Ishikawa (cell line): Measurements from ENCODE around the gene SIAH2.

Experiments
- CEBPB ChIP-seq: IDR thresholded peaks from 2 replicates; pipeline ENCODE4 v1.6.1; 2012
- CREB1 ChIP-seq: IDR thresholded peaks from 2 replicates; pipeline ENCODE4 v1.6.1; 2012; ENCODE audit warnings: low read depth
- EGR1 ChIP-seq: IDR thresholded peaks from 2 replicates; pipeline ENCODE4 v1.6.1; 2012
- EP300 ChIP-seq: IDR thresholded peaks from 2 replicates; pipeline ENCODE4 v1.6.1; 2012; ENCODE audit warnings: borderline replicate concordance
- FOXM1 ChIP-seq: IDR thresholded peaks from 2 replicates; pipeline ENCODE4 v1.6.1; 2012; ENCODE audit warnings: low read depth, borderline replicate concordance
- NFIC ChIP-seq: IDR thresholded peaks from 2 replicates; pipeline ENCODE4 v1.6.1; 2012
- RAD21 ChIP-seq: IDR thresholded peaks from 2 replicates; pipeline ENCODE4 v1.6.1; 2012; ENCODE audit warnings: low read depth
- REST ChIP-seq: IDR thresholded peaks from 2 replicates; pipeline ENCODE4 v1.6.1; 2012; ENCODE audit warnings: low read depth, mild to moderate bottlenecking
- TAF1 ChIP-seq: IDR thresholded peaks from 2 replicates; pipeline ENCODE4 v1.6.1; 2012; ENCODE audit warnings: low read depth, mild to moderate bottlenecking
- TCF12 ChIP-seq: IDR thresholded peaks from 2 replicates; pipeline ENCODE4 v1.6.1; 2012; ENCODE audit warnings: low read depth
- TEAD4 ChIP-seq: IDR thresholded peaks from 2 replicates; pipeline ENCODE4 v1.6.1; 2012
- USF1 ChIP-seq: IDR thresholded peaks from 2 replicates; pipeline ENCODE4 v1.6.1; 2012
- YY1 ChIP-seq: IDR thresholded peaks from 2 replicates; pipeline ENCODE4 v1.6.1; 2012; ENCODE audit warnings: low read depth
- ZBTB7A ChIP-seq: IDR thresholded peaks from 2 replicates; pipeline ENCODE4 v1.6.1; 2012; ENCODE audit warnings: low read depth
- TF ChIP-seq, protein P1 (sequence below): IDR thresholded peaks from 2 replicates; pipeline ENCODE4 v1.6.1; 2012

Gene SIAH2

GRCh38 chr3:150721285-150722130, 41.5 kb downstream of the SIAH2 start:
- TF ChIP-seq RAD21 (peak; percentile 94), YY1 (no peak)

GRCh38 chr3:150720444-150720843, 42.5 kb downstream of the SIAH2 start:
- TF ChIP-seq REST, result no peak
- TF ChIP-seq TAF1, result no peak
- TF ChIP-seq TCF12, result no peak
- TF ChIP-seq CEBPB, result no peak
- no peak for TF ChIP-seq RAD21
- TF ChIP-seq EGR1, result no peak
- no peak for TF ChIP-seq YY1

DNA sequence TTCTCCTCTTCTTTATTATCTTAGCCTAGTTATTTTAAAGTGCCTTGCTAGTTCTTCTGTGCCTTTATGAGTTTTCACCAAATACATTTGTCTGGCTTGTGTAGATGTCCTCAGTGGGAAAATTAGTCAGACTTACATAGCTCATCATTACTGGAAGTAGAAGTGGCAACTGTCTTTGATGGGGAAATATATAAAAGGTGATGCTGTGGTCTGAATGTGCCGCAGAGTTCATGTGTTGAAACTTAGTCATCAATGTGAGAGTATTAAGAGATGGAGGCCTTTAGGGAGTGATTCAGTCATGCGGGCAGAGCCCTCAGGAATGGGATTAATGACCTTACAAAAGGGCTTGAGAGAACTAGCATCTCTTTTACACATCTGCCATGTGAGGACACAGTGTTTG, 52.9 kb downstream of the SIAH2 start:
- TF ChIP-seq USF1, result no peak
- no peak for TF ChIP-seq CREB1
- no peak for TF ChIP-seq NFIC
- TF ChIP-seq FOXM1, result no peak
- no peak for TF ChIP-seq EP300
- TF ChIP-seq CEBPB, result no peak
- TF ChIP-seq TCF12, result no peak
- TF ChIP-seq ZBTB7A, result no peak
- TF ChIP-seq, protein P1, sequence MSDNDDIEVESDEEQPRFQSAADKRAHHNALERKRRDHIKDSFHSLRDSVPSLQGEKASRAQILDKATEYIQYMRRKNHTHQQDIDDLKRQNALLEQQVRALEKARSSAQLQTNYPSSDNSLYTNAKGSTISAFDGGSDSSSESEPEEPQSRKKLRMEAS, result no peak
- TF ChIP-seq TAF1, result no peak
- TF ChIP-seq EGR1, result no peak
- TF ChIP-seq REST, result no peak

DNA sequence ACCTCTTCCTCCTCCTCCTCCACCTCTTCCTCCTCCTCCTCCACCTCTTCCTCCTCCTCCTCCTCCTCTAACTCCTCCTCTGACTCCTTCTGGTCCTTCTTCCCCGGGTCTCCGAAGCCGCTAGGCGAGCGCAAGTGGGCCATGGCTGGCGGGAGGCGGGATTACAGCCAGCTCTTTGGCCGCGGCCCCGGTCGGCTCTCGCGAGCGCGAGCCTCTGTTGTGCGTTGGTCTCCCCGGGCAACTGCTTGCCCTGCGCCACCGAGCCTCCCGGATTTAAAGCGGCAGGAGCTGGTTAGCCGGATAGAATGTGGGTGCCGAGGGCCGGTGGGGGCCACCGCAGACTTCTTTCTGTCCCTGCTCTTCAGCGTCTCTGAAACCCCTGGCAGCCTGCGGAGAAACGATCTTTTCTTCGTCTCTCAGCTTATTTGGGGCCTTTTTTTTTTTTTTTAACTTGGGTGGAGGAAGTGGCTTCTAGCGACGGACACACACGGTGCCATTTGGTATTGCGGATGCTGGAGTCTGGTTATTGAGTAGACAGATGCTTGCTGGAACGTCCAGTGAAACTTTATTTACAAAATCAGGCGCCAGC, 59.1 kb downstream of the SIAH2 start, which contains the start of gene ERICH6:
ERICH6 (minus strand) TSS at position 165 of the 589 bp plus-strand sequence; CDS start at position 143, 22 bp downstream.
- TF ChIP-seq TCF12 (no peak), ZBTB7A (0 out of 2 replicates have a peak, but pooled peaks have one; percentile 3), NFIC (peak; percentile 34; the same call in 1 of the 2 replicates), YY1 (peak; percentile 59; the same call in 1 of the 2 replicates), EP300 (no peak), TEAD4 (peak; percentile 6; the same call in 1 of the 2 replicates), TAF1 (peak; percentile 40; the same call in 1 of the 2 replicates)

DNA sequence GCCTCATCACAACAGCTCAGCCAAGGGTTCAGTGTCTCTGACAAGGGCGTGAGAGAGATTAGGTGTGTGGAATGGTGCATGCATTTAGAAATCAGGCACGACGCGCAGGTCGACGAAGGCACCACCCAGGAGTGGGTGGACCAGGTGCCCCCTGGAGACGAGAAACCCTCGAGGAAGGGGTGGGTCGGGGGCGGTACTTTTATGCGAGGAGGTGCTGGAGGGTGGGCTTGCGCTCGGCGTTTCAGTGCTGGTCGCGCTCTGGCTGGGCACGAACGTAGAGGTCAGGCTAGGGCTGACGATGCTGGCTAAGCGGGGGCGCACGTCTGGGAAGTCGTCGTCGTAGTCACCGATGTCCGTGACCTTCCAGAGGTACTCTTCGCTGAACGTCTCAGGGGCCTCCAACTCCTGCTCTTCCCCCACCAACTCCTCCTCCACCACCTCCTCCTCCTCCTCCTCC, 59.6 kb downstream of the SIAH2 start:
- 0 out of 2 replicates have a peak, but pooled peaks have one; percentile 39 for TF ChIP-seq ZBTB7A
- TF ChIP-seq EGR1, result no peak

DNA sequence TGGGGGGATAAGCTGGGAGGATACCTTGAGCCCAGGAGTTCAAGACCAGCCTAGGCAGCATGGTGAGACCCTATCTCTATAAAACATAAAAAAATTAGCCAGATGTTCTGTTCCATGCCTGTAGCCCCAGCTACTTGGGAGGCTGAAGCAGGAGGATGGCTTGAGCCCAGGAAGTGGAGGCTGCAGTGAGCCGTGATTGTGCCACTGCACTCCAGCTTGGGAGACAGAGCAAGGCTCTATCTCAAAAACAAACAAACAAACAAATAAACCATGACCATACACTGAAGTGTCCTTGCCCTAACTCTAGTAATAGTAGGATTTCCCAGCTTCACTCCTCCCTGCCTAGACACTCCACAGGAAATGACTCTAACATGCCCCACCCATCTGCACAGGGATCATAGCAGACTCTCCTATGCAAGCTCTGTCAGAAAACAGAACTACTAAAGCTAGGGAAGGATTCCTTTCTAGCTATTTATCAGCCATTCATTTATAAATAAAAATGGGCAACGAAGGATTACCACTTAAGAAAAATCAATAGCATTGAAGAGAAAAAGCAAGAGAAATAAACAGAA, 63.8 kb downstream of the SIAH2 start:
- TF ChIP-seq RAD21, result no peak
- TF ChIP-seq EGR1, result no peak
- TF ChIP-seq TAF1, result no peak
- TF ChIP-seq REST, result no peak
- no peak for TF ChIP-seq CEBPB
- no peak for TF ChIP-seq CREB1
- no peak for TF ChIP-seq USF1
- TF ChIP-seq, protein P1, result no peak
- no peak for TF ChIP-seq NFIC
- TF ChIP-seq TCF12, result no peak
- no peak for TF ChIP-seq TEAD4
- TF ChIP-seq FOXM1, result no peak
- TF ChIP-seq YY1, result no peak
- no peak for TF ChIP-seq ZBTB7A
- TF ChIP-seq EP300, result no peak
